B cell (primary cell): ENCODE measurements around the gene NUDT4.

Experiments used
- CTCF ChIP-seq: fragments of 200-600 bp; IDR thresholded peaks from one replicate; pipeline ENCODE4 v1.8.0; 2022; ENCODE audit warnings: antibody characterized with exemption, mild to moderate bottlenecking
- EZH2 ChIP-seq: IDR thresholded peaks from 2 replicates; pipeline ENCODE4 v1.6.1; 2012; ENCODE audit warnings: borderline replicate concordance, low read depth, mild to moderate bottlenecking, moderate library complexity, low read length; ENCODE audit not compliant: insufficient read depth, poor library complexity, severe bottlenecking

GRCh38 chr12:93379981-93380361, 2.2 kb downstream of the NUDT4 start:
- TF ChIP-seq EZH2 (no peak), CTCF (no peak)
